Renal cortex interstitium (tissue), 15 donors: ENCODE results near the gene OSM. TPM values are rescaled to one million over a fixed set of nuclear protein-coding genes. Genes with fewer than 3 reads are reported as not detected.

ENCODE experiments used
- DNase-seq, 11 donors: peaks; one replicate each; pipeline ENCODE4 v3.0.0-alpha.2; 2013; ENCODE audit warnings: low read depth in 9 of 11, low spot score in 4 of 11; ENCODE audit errors: extremely low read depth in 1 of 11
- long read RNA-seq, 16 experiments: transcript quantifications; one replicate each; lab custom pipeline, GENCODE V29; 2026
- polyA plus RNA-seq, 3 donors: library from polyadenylated mRNA; unstranded; fragments of 120-200 nt; gene quantifications; one replicate each; pipeline ENCODE4 v1.2.1, GENCODE V29; 2013; ENCODE audit not compliant: insufficient read length in 3 of 3

The OSM gene
- under 1 TPM; 0.10 to 0.45 (median 0.37) TPM for polyA plus RNA-seq
- long read RNA-seq, donor 1: 0 reads
- long read RNA-seq, donor 2: 0 reads
- long read RNA-seq, donor 3: 0 reads
- long read RNA-seq, donor 4: 0 reads
- long read RNA-seq, donor 5: 0 reads
- long read RNA-seq, donor 6: 0 reads
- long read RNA-seq, donor 7: 0 reads
- long read RNA-seq, donor 8: 0 reads
- long read RNA-seq, donor 9: 0 reads
- long read RNA-seq, donor 10: 0 reads
- long read RNA-seq, donor 11: 0 reads
- long read RNA-seq, donor 12: 0 reads
- long read RNA-seq, donor 13: 0 reads
- long read RNA-seq, donor 14: 0 reads
- long read RNA-seq, donor 15: 0 reads
- long read RNA-seq, donor 16: 0 reads

DNA sequence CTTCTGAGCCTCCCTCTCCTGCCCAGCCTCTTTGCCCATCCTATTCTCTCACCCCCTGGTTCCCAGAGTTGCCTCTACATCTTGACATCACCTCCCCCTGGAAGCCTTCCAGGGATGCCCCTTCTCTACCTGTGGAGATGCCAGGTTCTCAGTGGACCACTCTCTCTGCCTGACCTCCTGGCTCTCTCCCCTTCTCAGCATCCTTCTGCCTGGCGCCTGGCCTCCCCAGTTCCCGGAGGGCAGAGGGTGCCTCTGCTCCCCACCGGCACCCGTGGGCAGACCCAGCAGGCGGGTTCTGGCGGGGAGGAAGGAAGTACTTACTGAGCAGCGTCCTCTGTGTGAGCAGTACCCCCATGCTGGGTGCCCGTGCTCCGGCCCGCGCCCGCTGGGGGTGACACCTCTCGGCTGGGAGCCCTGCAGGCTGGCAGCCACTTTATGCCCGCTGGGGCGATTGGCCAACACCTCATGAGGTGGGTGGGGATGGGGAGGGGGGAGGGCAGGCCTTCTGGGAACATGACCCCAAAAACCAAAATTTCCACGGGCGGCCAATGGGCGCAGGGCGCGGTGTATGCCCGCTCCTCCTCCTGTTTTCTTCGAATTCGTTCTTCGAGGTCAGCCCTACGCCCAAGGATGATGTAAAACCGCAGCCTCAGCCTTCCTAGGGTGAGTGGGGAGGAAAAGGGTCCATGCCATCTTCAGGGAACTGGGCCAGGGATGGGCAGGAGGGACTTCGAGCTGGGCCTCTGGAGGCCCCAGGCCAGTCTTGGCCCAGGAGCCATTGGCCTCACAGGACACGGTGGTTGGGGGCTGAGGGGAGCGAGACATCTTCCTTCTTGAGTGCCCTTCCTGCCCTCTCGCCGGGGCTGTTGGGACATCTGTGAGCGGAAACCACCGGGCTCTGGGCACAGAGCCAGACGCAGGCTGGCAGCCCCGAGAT, at the start of gene OSM:
Gene OSM (minus strand): TSS at position 407 of the 937 bp plus-strand sequence. CDS start 52 bp downstream, at position 355.
- no peak for DNase-seq

DNA sequence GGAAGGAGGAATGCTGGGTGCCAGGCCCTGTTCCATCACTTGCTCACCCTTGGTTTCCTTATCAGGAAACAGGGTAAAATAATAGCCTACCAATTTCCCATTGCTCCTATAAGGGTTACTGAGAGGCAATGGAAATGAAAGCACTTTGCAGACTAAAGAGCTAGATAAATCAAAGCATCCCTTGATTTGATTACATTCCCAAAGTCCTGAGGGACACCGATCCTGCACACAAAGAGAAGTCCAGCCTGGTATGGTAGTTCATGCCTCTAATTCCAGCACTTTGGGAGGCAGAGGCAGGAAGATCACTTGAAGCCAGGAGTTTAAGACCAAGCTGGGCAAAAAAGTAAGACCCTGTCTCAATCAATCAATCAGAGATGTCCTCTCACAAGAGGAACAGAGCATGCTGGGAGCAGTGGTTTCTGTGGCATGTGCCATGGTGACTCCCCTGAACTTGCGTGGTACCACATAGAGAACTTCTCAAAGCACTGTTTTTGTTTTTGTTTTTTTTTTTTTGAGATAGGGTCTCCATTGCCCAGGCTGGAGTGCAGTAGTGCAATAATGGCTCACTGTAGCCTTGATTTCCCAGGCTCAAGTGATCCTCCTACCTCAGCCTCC, 49.4 kb upstream of the OSM start:
- no peak for DNase-seq

DNA sequence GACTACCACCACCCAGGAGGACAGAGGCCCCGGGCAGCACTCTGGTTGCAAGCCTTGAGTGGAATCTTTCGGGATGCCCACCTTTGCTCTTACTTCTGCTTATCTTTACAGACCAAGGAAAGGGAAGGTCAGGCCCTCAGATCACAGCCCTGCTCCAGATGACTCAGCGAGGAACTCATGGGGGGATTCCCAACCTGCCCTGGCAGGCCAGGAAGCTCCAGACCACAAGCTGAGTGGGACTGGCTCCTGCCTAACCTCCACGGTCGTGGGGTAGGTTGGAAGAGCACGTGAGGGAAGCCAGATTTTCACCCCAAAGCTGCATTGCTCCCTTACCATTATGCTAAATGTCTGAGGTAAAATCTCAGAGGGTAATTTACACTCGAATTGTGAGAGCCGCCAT, 48.3 kb upstream of the OSM start:
- no peak for DNase-seq

DNA sequence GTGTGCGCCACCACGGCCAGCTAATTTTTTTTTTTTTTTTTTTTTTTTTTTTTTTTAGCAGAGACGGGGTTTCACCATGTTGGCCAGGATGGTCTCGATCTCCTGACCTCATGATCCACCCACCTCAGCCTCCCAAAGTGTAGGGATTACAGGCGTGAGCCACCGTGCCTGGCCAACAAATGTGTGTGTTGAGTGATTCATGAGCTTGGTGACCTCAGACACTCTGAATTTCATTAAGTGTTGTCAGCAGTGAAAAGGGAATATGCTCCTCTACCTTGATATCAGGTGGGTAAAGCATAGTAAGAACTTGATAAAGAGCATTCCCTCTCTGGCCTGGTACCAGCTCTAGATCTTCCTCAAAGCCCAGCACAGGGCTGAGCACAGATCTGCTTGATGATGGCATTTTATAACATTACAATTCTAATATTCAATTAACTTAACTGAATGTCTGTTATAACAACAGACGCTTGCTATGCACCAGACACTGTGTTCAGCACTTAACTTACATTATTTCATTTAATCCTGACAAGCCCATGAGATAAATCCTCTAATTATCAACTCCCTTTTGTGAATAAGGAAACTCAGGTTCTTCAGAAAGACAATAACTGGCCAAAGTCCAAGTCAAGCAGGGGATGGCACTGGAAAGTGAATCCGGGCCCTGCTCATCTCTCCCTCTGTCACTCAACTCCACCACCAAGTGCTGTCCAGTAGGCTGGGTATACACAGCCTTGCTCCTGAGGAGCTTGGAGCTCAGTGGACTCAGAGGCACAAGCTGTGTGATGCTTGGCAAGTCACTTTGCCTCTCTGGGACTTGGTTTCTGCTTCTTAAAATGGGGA, 47.1 kb upstream of the OSM start:
- no peak for DNase-seq

DNA sequence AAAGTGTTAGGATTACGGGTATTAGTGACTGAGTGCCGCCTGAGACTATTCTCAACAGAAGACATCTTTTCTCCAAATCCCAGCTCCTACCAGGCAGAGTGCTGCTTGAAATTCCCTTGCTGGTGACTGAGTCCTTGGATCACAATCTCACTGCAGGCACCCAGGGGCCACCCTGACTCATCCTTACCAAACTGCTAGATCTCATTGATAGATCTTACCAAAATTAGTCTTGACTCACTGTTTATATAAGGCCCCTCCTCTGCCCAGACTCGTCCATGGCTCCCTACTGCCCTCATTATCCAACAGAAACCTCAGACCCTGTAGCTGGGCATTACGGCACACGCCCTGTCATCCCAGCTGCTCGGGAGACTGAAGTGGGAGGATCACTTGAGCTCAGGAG, 45.4 kb upstream of the OSM start:
- no peak for DNase-seq

DNA sequence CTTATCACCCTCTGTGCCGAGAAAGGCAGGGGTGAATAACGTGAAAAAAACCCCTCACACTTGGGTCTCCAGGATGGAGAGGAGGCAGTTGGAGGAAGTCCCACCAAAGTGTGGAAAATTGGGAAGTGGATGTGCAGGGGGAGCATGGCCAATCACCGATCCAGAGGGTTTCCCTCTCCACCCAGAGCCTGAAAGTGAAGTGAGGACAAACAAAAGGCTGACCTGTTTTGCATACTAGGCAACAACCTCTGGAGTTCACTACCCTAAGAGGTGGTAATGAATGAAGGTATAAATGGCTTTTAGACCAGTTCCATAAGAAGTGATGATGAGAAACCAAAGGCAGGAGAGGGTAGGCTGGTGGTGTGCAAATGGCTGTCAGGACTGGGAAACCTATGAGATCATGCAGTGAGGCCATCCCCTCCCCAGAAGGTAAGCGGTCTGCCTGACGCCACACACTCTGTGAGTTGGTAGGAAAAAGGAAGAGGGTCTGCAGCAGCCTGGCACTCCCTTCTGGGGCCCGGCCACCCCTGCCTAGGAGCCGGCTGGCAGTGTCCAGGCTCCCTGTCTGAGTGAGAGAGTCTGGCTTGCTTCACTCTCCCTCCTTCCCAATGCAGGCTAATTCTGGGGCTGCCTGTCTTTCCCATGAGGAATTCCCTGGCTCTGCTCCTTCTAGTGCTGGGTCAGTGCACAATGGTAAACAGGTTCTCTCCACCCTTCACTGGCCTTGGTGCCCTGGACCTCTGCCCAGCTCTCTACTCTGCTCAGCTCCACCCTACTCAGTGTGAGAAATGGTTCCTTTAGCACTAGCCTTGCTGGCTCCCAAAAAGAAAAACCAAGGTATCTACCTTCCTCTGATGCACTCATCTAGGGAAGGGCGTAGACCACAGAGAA, 44.5 kb upstream of the OSM start:
- peak in 1 of 11 donors; percentile 68 for DNase-seq

DNA sequence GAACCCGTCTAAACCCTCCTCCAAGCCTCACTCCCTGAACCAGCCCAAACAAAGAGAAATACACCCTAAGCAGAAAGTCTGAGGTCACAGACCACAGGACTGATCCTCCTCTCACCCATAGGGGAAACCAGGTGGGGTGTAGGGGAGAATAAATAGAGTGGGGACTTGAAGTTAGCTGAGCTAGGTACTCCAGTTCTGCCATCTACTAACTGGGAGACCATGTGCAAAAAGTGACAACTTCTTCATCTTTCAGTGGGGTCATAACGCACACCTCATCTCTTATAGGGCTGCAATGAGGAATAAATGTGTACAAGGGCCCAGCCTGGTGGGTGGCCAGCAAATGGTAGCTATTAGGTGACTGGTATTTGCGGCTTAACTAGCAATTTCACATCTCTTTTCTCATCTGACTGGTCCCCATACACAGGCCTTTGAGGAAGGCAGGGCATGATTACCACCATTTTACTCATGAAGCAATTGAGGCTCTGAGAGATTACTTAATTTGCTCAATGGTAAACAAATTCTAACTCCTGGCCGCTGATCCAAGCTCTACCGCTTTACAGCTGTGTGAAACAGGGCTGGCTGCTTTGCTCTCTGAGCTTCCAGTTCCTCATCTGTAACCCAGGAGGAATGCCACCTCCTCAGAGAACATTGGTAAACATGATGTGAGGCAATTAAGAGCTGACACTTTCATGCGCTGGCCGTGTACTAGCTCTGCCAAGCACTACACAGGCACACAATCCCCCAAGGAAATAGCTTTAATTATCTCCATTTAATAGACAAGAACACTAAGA, 43.5 kb upstream of the OSM start:
- no peak for DNase-seq

DNA sequence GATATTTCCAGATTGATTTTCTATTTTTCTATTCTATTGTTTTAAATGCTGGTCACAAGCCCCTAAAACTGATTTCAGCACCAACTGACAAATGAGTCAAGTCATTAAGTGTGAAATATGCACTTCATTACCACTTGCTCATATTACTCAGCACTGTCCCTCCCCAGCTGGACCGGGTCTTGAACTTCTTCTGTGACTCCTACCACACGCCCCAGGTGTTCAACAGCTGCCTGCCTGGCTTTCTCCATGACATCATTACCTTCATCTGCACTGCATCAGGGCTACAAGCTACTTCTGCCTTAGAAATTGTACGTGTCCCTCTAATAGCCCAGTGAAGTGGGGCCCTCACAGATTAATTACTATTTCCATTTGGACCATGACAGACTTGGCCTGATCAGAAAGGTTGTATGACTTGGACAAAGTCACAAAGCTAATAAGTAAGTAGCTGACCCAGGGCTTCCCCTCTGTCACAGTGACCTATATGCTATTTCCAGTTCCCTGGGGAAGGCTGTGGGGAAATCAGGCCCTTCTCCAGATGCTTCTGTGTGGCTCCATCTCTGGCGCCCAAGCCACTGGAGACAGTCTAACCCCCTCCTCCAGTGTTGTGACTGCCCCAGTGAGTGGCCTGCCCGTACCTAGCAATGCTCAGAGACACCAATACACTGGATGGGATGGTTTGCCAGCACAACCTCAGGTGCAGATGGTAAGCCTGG, 42.0 kb upstream of the OSM start:
- DNase-seq: no peak

DNA sequence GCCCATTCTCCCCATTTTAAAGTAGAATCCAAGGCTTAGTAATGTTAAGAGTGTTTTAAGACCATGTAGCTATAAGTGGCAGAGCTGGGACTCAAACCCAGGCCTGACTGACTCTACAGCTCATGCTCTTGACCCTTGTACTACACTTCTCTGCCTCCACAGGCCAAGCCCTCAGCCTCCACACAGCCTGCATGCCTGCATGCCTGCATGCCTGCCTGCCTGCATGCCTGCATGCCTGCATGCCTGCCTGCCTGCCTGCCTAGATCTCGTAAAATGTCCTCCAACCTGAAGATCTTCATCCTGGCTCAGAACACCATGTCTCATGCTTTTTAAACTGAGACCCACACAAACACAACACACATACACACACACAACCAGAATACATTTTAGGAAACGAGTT, 41.4 kb upstream of the OSM start:
- no peak for DNase-seq

DNA sequence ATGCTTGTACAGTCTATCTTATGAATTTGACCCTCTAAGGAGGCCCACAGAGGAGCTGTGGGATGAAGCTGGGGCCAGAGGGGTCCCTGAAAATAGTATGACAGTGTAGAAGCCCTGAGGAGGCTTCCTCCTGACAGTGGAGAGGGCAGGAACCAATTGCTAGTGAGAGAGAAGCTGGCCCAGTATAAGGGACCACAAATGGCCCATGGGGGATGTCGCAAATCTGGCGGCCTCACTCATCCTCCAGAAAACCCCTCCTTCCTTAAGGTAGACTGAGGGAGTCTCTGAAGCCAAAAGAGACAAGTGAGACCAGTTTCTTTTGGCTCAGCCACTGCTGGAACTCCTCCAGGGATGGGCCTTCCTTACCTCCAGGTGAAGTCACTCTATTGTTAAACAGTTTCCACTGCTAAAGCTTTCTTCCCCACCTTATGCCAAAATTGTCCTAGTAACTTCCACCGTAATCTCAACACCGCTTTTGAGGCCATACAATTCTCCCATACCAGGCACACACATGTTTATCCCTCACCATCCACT, 40.5 kb upstream of the OSM start:
- DNase-seq: no peak

DNA sequence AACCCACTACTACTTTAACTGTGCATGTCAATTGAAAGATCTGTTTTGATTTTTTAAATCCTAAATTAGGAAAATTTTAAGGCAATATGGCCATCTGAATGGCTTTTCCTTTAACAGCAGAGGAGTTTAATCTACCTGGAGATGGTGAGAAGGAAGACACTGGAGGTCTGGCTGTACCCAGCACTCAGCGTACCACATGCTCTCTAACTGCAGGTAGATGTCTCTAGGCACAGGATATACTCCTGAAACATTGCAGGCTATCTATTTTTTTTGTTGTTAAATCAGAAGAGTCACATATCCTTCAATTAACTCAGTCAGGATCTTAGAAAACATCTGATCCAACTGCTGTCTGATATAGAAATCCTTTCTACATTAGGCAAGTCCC, 40.0 kb upstream of the OSM start:
- no peak for DNase-seq

DNA sequence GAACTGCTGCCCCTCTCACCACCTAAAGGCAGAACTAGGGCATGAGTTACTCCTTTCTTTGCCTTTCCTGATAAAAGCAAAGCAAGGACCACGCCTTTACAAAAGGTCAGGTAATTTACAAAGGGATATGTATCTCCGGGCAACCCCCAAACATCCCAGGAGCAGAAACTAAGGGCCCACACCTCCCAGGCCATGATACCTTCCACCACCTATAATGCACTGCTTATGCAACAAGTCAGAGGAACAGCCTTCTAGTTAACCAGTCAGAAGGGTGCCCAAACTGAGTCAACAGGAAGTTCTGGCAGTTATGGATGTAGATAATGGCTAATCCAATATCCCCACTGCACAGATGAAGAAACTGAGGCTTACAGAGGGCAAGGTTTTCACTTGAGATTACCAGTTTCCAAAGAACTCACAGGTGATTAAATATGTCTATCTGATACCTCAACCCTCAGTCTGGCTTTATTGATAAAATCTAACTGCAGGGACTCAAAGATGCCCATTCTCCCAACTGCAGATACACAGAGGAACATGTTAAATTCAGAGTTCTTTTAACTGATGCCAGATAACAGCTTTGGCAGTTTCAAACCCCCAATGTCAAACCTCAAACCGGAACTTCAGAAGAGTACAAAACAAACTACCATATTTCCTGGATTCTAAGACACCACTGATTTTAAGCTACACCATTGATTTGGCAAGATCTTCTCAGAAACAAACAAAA, 39.4 kb upstream of the OSM start:
- no peak for DNase-seq

DNA sequence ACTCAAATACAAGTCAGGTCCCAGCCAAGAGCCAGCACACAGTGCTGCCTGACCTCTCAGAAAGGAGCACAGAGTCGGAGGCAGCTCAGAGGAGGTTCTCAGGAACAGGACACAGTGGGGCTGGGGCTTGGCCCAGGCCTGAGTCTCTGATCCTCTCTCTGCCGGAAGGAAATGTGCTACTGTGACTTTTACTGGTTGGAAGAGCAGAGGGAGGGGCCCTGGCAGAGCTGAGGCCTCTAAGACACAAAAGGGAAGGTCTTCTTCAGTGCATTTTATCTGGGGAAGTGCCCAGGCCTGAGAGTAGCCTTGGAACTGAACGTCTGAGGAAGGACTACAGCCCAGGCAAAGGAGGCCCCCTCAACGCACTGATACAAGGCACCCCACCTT, 38.9 kb upstream of the OSM start:
- no peak for DNase-seq

DNA sequence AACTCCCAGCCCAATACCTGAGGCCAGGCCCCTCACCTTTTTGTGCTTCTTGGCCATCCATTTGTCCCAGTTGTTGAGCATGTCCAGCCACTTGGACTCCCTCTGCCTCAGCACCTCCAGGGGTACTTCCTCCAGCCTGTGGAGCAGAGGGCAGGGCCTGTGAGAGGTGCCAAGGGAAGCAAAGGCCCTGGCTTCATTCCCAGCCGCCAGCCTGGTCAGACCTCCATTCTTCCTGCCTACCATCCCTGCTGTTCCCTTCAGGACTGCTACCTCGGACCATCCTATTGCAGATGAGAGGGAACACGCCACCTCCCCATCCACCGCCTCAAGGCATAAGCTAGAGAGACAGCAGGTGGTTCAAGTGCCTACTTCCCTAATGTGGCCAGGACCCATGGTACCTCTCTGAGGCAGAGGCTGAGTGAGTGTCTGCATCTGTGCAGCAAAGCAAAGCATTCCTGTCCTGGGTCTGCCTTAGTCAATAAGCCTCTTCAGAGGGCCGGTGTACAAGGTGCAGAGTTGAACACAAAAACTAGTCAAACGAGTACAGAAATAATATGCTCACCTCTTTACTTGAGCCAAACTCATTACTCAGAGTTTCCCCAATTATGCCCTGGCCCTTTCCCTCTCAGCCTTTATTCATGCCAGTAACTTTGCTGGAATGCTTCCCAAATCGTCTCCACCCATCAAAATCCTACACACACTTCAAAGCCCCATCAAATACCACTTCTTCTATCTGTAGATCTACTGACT, 38.0 kb upstream of the OSM start:
- DNase-seq: no peak

DNA sequence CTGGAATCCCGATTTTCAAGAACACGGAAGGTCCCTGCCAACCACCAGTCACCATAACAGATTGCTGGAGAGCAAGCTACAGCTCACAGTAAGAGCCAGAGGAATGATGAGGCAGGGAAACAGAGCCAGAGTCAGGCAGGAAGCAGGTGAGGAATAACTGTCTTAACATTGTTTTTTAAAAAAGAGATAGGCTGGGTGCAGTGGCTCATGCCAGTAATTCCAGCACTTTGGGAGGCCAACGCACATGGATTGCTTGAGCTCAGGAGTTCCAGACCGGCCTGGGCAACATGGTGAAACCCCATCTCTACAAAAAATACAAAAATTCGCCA, 36.1 kb upstream of the OSM start:
- no peak for DNase-seq
